Smooth muscle cell (in vitro differentiated cells): ENCODE results near the gene PLXNA4. TPM values are rescaled to one million over a fixed set of nuclear protein-coding genes. Genes with fewer than 3 reads are reported as not detected.
"Not testable (repeated sequence)": the region's sequence is repeated elsewhere in the genome, so short reads cannot be mapped to it uniquely, and the experiment has no call there.

ENCODE experiments used
- DNase-seq: peaks from one replicate; lab custom pipeline; 2025; ENCODE audit not compliant: unreplicated experiment; lab: John Stamatoyannopoulos, UW
- H2AFZ ChIP-seq: fragments of 200-600 bp; sonication (generic); 2 replicates; pipeline ENCODE4 v1.6.0; 2016; ENCODE audit warnings: antibody characterized with exemption, low read depth, mild to moderate bottlenecking
- H3F3A ChIP-seq: fragments of 200-600 bp; sonication (generic); 2 replicates; pipeline ENCODE4 v1.6.0; 2017; ENCODE audit warnings: antibody characterized with exemption, low read depth
- H3K27ac ChIP-seq: fragments of 200-600 bp; sonication (generic); 2 replicates; pipeline ENCODE4 v1.5.1; 2016; ENCODE audit warnings: low read depth, mild to moderate bottlenecking
- H3K27me3 ChIP-seq: fragments of 200-600 bp; sonication (generic); 2 replicates; pipeline ENCODE4 v1.6.1; 2016; ENCODE audit warnings: low read depth, mild to moderate bottlenecking
- H3K36me3 ChIP-seq: fragments of 200-600 bp; sonication (generic); 2 replicates; pipeline ENCODE4 v1.5.1; 2016; ENCODE audit warnings: low read depth
- H3K4me1 ChIP-seq: fragments of 200-600 bp; sonication (generic); 2 replicates; pipeline ENCODE4 v1.5.1; 2016; ENCODE audit warnings: low read depth
- H3K4me2 ChIP-seq: fragments of 200-600 bp; sonication (generic); 2 replicates; pipeline ENCODE4 v1.6.0; 2016; ENCODE audit warnings: mild to moderate bottlenecking
- H3K4me3 ChIP-seq: fragments of 200-600 bp; sonication (generic); 2 replicates; pipeline ENCODE4 v1.5.1; 2016; ENCODE audit warnings: mild to moderate bottlenecking
- H3K79me2 ChIP-seq: fragments of 200-600 bp; sonication (generic); 2 replicates; pipeline ENCODE4 v1.6.0; 2016; ENCODE audit warnings: low read depth, mild to moderate bottlenecking
- H3K9ac ChIP-seq: fragments of 200-600 bp; sonication (generic); 2 replicates; pipeline ENCODE4 v1.6.0; 2016; ENCODE audit warnings: low read depth
- H3K9me3 ChIP-seq: fragments of 200-600 bp; sonication (generic); replicated peaks from 2 replicates; pipeline ENCODE4 v1.5.1; 2016; ENCODE audit warnings: low read depth
- H4K20me1 ChIP-seq: fragments of 200-600 bp; sonication (generic); 2 replicates; pipeline ENCODE4 v1.6.0; 2016; ENCODE audit warnings: low read depth
- WGBS: methylation state at CpG from one replicate; pipeline ENCODE4 v1.1.7; 2016; ENCODE audit warnings: low lambda C conversion rate; 5-methylcytosine and 5-hydroxymethylcytosine counted together
- polyA plus RNA-seq: library from polyadenylated mRNA; unstranded; fragments of >200 nt; fragmentation: Nextera tagmentation; extraction: Ambion mirVana; gene quantifications from 2 replicates; pipeline ENCODE4 v1.2.1, GENCODE V29; 2016
- total RNA-seq: library from RNA; depleted of rRNA; stranded (reverse); fragments of >200 nt; gene quantifications from 2 replicates; pipeline ENCODE4 v1.2.3, GENCODE V29; 2014
- TF ChIP-seq, protein P1 (sequence below): fragments of 200-600 bp; sonication (generic); IDR thresholded peaks from 2 replicates; pipeline ENCODE4 v1.5.1; 2017; ENCODE audit warnings: borderline replicate concordance, mild to moderate bottlenecking, antibody characterized with exemption; ENCODE audit not compliant: insufficient read depth, poor library complexity, severe bottlenecking

The PLXNA4 gene
- total and polyA plus RNA-seq, 2 experiments from 2014 or later: 8.5 to 9.9 TPM

DNA sequence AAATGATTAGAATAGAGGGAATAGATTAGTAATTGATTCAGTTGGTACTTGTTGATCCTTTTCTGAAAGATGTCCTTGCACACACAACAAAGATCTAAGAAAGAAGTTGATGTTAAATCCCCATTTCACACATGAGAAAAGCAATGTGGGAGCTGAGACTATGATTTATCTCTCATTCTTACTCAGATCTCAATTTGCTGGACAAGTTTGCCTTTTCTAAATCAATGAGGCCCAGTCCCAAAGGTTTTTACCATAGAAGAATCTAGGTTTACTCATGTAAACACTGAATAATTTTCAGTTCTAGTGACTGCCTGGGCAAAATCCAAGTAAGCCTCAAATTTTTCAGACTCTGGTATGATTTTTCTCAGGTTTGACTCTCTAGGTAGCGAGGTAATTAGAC, 25.5 kb upstream of the PLXNA4 start:
- Histone ChIP-seq H2AFZ (no peak overlapping the region), H3K27ac (no peak overlapping the region), H3K36me3 (no peaks in the 10 kb centered on the region), H3K4me2 (no peak overlapping the region), H3K27me3 (no peaks in the 10 kb centered on the region), H4K20me1 (no peaks in the 10 kb centered on the region), H3K4me1 (no peaks in the 10 kb centered on the region), H3K79me2 (no peaks in the 10 kb centered on the region), H3K9me3 (no peaks in the 10 kb centered on the region), H3K4me3 (no peak overlapping the region), H3K9ac (no peak overlapping the region), H3F3A (no peaks in the 10 kb centered on the region)
- no peak for DNase-seq
- TF ChIP-seq, protein P1, sequence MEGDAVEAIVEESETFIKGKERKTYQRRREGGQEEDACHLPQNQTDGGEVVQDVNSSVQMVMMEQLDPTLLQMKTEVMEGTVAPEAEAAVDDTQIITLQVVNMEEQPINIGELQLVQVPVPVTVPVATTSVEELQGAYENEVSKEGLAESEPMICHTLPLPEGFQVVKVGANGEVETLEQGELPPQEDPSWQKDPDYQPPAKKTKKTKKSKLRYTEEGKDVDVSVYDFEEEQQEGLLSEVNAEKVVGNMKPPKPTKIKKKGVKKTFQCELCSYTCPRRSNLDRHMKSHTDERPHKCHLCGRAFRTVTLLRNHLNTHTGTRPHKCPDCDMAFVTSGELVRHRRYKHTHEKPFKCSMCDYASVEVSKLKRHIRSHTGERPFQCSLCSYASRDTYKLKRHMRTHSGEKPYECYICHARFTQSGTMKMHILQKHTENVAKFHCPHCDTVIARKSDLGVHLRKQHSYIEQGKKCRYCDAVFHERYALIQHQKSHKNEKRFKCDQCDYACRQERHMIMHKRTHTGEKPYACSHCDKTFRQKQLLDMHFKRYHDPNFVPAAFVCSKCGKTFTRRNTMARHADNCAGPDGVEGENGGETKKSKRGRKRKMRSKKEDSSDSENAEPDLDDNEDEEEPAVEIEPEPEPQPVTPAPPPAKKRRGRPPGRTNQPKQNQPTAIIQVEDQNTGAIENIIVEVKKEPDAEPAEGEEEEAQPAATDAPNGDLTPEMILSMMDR: no peak
- WGBS: 96% methylated on average over 1 of the region's 1 CpG

DNA sequence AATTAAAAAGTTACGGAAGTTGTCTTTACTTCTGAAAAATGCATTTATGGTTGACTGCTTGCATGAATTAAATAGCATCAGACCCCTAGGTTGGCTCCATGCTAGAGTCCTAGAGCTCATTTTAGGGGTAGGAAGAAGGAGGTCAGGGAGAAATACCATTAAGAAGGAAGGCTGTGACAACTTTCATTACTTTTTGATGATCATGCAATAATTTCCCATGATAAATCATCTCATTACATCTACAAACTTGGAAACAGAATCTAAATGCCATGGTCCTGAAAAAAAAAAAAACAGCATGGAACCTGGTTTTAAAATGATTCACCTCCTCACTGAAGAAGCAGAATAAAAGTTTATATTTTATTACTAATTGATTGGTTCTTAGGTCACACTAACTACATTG, 20.3 kb upstream of the PLXNA4 start:
- H3K9ac ChIP-seq: no peak overlapping the region
- H3K4me2 ChIP-seq: no peak overlapping the region
- DNase-seq: no peak
- no peak overlapping the region for H3K27ac ChIP-seq
- 92% methylated on average over 1 of the region's 1 CpG for WGBS
- TF ChIP-seq, protein P1: no peak
- H2AFZ ChIP-seq: no peak overlapping the region
- no peaks in the 10 kb centered on the region for H3K79me2 ChIP-seq
- H3K27me3 ChIP-seq: no peaks in the 10 kb centered on the region
- H3F3A ChIP-seq: no peaks in the 10 kb centered on the region
- no peak overlapping the region for H3K4me3 ChIP-seq
- no peaks in the 10 kb centered on the region for H3K36me3 ChIP-seq
- H3K4me1 ChIP-seq: peaks cover 5% of the 10 kb centered on the region
- H3K9me3 ChIP-seq: no peaks in the 10 kb centered on the region
- H4K20me1 ChIP-seq: no peaks in the 10 kb centered on the region

DNA sequence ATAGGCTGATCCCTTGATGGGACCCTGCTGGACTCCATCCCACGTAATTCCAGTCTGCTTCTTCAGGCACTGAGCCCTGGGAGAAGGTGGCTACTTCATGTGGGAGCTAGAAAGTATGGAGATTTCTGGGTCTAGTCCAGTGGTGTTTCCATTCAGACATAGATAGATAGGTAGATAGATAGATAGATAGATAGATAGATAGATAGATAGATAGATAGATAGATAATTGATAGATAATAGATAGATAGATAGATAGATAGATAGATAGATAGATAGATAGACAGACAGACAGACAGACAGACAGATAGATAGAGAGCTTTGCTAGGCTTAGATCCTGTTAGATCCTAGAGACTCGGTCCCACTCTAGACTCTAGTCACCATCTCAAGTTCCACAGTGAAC, 18.5 kb upstream of the PLXNA4 start:
- H4K20me1 ChIP-seq, H3K4me2 ChIP-seq, H3K27me3 ChIP-seq, H3F3A ChIP-seq, H3K79me2 ChIP-seq, DNase-seq, H3K36me3 ChIP-seq, H3K4me3 ChIP-seq, H3K27ac ChIP-seq, H3K9ac ChIP-seq, H2AFZ ChIP-seq, H3K4me1 ChIP-seq, H3K9me3 ChIP-seq: not testable (repeated sequence)
- WGBS: 96% methylated on average over 2 of the region's 2 CpGs

GRCh38 chr7:132592936-132593335, 16.7 kb upstream of the PLXNA4 start:
- Histone ChIP-seq H3K79me2 (no peaks in the 10 kb centered on the region), H3K4me3 (no peak overlapping the region), H3K27ac (no peak overlapping the region), H3K4me1 (peaks cover 5% of the 10 kb centered on the region), H3K9me3 (no peaks in the 10 kb centered on the region), H2AFZ (no peak overlapping the region), H3K9ac (no peak overlapping the region), H3K36me3 (no peaks in the 10 kb centered on the region), H3K27me3 (peaks cover 5% of the 10 kb centered on the region), H3K4me2 (no peak overlapping the region), H4K20me1 (no peaks in the 10 kb centered on the region), H3F3A (no peaks in the 10 kb centered on the region)
- DNase-seq: no peak
- TF ChIP-seq, protein P1: no peak
- WGBS: 13% methylated on average over 6 of the region's 6 CpGs
